Activated CD4-positive, alpha-beta T cell treated with anti-CD3 and anti-CD28 coated beads, Interleukin-2, Interleukin-4, amounts not matched to agents 100 ng/mL and 50 ng/mL, durations not matched to agents 16 hours and 8 hours (primary cell): ENCODE measurements around the gene MT3.
A peak's percentile ranks its signal among the peaks of the same experiment; 100 is the strongest.

Experiments
- DNase-seq: peaks from one replicate; pipeline ENCODE4 v3.0.0-alpha.2; 2020; ENCODE audit warnings: low spot score

The MT3 gene

DNA sequence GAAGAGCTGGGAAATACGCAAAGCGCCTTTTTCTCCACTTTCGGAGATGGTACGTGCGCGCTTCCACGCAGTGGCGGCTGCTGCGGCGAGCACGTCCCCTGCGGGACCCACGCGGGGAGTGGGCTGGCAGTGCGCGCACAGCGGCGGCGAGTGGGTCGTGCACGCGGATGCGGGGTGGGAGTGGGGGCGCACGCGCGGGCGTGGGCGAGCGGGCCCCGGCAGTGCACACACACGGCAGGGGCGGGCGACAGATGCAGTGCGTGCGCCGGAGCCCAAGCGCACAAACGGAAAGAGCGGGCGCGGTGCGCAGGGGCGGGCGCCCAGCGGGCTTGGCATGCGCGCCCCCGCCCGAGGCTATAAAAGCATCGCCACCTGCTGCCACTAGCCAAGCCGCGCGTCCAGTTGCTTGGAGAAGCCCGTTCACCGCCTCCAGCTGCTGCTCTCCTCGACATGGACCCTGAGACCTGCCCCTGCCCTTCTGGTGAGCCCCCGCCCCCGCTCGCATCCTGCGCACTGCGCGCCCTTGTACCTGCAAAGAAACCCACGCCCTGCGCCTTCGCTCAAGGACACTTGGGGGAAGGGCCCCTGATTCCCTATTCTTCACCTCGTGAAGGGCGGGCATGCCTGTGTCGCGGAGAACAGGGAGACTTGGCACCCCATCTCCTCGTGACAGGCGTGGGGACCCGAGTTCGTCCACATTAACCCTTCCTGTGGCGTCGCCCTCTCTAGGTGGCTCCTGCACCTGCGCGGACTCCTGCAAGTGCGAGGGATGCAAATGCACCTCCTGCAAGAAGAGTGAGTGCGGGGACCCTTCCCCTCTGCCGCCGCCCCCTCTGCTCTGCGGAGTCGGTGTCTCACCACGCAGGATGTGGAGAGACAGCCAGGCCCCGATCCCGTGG, at the start of gene MT3:
Gene MT3, plus strand, starts transcription at position 388 of the 899 bp plus-strand sequence. Its CDS starts 63 bp downstream, at position 451.
- DNase-seq: no peak

- no peak for DNase-seq
Measured at GRCh38 chr16:56539656-56540055, 49.7 kb upstream of the MT3 start.

DNA sequence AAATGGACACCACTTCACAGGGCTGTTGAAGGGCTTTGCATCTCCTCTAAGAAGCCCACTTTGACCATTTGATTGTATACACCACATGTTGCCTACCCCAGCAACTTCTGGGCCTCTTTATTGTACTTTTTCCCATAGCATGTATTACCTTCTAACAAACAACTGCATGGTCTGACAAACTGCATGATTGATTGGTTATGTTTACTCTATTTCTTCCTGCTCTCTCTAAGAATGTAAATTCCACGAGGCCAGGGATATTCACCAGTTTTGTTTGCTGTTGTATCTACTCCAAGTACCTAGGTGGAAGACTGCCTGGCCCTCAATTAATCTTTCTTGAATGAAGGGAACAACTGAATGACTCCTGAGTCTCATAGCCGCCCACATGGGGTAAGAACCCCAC, 47.3 kb upstream of the MT3 start:
- DNase-seq: no peak

- DNase-seq: no peak
Measured at GRCh38 chr16:56547120-56547948, 42.0 kb upstream of the MT3 start.

DNA sequence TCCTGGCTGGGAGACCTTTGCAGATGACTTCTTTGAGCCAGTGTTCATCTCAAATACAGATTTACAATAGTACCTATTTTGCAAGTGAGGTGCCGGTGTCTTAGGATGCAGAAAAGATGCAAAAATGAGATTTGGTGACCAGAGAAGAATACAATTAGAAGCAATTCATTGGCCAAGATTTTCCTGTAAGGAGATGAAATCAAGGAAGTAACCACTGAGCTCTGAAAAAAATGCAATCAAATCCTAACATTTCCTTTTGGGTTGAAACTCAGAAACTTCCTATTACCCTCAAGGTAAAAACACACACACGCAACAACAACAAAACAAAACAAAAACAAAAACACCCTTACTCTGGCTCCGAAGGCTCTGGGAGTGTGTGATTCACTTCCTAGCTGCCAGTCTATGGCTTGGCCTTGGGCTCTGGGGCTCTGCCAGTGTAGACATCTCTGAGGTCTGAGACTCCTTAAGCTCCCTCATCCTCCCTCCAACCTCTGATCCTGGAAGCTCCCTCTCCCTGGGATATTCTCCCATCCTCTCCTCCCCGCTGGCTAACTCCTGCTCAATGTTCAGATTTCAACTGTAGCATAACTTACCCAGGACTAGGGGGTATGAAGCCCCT, 41.3 kb upstream of the MT3 start:
- no peak for DNase-seq

DNA sequence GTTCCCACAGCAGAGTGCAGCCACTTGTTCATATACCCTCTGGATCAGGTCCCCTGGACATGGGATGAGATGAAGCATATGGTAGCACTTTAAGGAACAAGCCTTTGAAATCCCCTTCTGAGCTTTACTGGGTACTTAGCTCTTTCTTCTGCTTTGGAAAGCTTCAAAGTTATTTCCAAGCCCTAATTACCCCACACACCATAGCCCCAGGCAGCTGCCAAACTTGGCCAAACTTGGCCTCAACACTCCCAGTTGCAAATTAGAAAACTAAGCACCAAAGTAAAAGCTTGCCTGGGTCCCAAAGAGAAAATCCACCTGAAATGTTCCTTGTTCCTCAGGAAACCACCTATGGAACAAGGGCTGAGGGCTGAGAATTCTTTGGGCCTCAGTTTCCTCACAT, 40.2 kb upstream of the MT3 start:
- DNase-seq: no peak

- no peak for DNase-seq
Measured at GRCh38 chr16:56549744-56550385, 39.5 kb upstream of the MT3 start.

DNA sequence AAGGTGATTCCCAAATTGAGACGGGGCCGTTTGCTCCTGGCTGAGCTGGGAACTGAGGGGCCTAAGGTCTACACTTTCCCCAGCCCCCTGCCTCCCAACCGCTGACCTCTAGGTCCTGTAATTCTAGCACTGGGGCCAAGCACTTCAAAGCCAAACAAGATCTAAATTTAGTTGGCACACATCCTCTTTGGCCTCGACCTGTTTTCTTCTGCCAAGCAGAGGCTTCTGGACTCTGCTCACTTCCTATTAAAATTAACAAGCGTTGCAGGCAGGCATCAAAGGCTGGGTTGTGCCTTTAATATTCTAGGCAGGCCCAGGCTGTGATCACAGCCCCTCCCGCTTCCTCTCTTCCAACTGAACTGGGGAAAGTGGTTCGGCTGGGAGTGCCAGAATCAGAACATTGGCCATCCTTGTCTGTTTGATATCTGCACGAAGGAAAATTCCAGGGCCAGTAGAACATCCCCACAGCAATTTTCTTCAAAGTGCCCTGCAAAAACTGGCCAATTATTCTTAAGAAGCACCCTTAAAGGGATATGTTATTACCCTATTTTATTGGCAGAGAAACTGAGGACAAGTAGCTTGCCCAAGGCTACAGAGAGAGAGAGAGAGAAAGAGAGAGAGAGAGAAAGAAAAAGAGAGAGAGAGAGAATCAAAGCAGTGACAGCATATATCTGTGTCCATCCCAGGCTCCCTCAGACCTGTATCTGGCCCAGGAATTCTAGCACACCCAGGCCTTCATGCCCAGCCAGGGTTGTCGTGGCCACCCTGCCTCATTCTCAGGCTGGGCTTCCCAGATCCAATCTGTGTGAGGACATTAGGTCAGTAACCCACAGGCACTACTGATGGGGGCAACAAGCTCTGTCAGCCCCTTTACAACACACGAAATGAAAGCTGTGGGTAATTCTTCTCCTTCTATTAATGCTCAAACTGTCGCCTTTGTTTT, 37.3 kb upstream of the MT3 start:
- no peak for DNase-seq

GRCh38 chr16:56554441-56554840, 34.9 kb upstream of the MT3 start:
- no peak for DNase-seq

DNA sequence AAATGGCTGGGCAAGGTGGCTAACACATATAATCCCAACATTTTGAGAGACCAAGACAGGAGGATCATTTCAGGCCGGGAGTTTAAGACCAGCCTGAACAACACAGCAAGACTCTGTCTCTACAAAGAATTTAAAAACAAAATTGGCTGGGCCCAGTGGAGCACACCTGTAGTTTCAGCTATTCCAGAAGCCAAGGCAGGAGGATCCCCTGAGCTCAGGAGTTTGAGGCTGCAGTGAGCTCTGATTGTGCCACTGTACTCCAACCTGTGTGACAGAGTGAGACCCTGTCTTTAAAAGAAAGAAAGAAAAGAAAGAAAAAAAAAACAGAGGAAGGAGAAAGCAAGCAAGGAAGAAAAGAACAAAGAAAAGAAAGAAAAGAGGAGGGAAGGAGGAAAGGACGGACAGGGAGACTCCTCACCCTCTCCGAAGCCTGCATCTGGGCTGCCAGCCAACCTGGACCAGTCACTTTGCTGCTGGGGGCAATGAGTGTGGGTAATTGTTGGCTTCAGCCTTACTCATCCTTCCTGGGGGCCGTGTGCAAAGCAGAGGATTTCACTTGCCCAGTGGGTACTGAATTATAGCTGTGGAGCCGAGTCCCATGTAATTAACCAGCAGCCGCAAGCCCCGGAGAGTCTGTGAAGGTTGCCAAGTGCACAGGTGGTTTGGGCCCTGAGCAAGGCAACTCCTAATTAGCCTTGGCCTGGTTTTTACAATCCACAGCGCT, 31.1 kb upstream of the MT3 start:
- no peak for DNase-seq

DNA sequence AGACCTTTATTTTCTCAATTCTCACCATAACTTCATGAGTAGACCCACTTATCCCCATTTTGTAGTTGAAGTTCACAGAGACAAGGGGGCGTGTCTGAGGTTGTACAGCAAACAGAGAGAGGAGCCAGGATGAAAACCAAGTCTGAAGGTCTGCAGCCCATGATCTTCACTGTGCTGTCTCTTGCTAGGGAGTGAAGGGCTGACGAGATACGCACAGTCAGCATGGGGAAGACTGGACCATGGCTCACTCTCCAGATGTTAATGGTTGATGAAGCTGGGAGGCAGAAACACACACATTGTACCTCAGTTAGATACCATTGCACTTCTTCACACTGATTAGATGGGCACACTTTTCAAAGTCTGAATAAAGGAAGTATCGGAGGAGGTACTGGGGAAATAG, 30.2 kb upstream of the MT3 start:
- DNase-seq: no peak

DNA sequence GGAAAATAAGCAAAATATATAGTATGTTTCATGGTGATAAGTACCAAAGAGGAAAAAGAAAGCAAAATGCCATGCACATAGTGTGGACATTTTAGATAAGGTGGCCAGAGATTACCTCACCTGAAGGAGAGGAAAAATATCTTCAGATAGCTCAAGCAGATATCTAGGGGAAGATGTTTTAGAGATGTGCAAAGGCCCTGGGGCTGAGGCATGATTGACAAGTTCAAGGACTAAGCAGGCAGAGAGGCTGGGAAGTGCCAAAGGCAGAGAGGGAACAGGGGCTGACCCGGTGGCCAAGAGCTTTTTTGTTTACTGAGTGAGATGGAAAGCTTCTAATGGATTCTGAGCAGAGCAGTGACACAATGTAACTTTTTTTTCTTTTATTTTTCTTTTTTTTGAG, 28.9 kb upstream of the MT3 start:
- no peak for DNase-seq

DNA sequence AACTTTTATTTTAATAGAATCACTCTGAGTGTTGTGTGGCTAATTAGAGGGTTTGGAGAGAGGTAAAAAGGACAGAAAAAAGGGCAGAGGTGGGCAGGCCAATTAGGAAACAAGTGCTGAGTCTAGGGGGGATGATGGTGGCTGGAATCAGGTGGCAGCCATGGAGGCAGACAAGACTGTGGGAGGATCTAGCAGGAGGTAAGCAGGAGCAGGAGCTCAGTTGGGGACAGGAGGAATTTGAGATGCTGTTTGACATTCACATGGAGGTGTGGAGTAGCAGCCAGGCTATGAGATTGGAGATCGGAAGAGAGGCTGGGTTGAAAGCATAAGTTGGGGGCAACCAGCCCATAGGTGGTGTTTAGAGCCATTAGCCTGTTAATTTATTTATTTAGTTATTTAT, 28.2 kb upstream of the MT3 start:
- no peak for DNase-seq

DNA sequence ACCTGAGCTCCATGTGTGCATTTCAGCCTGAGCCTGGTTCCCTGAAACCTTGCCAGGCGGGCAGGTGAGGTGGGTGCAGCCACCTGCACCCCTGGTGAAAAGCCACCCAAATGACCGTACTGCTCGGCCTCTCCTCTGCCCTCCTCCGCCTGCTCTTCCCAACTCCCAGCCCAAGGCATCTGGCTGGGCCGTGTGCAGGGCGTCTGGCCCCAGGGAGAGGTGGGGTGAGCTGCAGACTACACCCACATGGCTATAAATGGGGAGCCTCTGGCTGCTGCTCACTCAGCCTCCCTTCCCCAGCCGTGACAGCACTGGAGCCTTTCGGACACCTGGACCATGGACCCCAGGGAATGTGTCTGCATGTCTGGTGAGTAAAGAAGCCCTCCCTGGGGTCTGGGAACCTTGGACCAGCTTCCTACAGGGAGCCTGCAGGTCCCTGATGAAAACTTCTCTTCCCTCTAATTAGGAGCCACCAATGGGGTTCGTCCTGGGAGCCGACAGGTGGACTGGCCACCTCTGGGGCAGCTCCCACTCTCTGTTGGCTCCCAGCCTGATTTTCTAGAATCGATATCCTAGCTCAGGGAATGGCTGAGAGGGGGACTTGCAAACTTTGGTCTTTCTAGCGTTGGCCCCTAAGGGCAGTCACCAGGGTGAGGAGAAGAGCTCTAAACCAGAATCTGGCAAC, 24.4 kb upstream of the MT3 start, which contains the start of gene MT4:
Gene MT4, plus strand, starts transcription at position 281 of the 685 bp plus-strand sequence. Its CDS starts 56 bp downstream, at position 337.
- no peak for DNase-seq

- no peak for DNase-seq
Measured at GRCh38 chr16:56569971-56570370, 19.4 kb upstream of the MT3 start.

DNA sequence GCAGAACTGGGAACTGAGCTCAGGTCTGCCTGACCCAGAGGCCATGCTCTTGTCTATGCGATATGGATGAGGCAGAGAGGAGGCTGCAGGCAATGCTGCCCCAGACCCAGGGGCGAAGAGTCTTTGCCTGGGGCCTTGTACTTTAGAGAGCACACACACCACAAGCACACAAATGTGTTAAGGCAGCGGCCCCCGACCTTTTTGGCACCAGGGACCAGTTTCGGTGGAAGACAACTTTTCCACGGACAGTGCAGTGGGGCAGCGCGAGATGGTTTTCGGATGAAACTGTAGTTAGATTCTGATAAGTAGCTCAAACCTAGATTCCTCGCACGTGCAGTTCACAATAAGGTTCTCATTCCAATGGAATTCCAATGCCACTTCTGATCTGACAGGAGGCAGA, 17.8 kb upstream of the MT3 start:
- no peak for DNase-seq

DNA sequence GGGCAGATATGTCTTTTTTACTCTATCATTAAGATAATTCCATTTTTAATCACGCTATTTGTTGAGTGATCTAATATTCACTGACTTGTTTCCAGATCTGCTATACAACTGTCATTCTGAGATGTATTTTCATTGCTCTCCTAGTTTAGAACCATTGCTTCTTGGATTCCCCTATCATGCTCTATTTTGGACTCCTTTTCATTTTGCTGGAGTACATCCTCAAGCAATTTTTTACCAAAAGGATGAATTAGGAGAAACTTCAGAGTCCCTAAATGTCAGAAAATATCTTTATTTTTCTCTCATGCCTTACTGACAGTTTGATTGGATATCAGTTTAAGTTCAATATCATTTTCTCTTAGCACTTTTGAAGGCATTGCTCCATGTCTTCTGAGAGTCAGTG, 14.7 kb upstream of the MT3 start:
- no peak for DNase-seq

DNA sequence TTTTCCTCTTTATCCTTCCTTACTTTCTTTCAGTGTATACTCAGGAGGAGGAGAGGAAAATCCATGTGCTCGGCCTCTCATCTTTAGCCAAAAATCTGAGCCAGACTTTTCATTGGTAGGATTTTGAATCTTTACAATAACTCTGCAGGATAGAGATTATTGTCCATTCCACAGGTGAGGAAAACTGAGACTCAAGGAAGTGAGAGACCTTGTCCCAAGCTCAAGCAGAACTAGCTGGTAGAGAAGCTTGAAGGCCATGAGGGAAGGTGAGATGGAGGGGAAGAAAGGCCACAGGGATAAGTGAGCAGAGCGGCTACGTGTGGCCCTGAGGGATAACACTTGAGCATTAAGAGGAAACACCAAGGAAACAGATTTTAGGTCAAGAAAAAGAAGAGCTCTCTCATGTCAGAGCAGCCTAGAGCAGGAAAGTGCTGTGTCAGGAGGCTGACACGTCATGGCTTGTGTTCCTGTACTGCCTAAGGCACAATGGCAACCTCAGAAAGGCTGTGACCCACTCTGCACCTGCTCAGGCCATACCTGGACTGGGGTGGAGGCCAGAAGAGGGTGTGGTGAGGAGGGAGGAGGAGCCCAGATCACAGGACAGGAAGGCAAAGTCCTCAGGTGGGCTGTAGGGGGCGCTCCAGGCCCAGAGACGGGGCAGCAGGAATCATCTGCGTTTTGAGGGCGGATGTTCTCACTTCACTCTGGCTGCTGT, 12.6 kb upstream of the MT3 start:
- peak; percentile 90 for DNase-seq

- DNase-seq: no peak
Measured at GRCh38 chr16:56577300-56577625, 12.1 kb upstream of the MT3 start.
